Neuronal stem cell (in vitro differentiated cells): ENCODE results near the gene RNF38.
"Not testable (repeated sequence)": the region's sequence is repeated elsewhere in the genome, so short reads cannot be mapped to it uniquely, and the experiment has no call there.

ENCODE experiments used
- DNase-seq: peaks from one replicate; pipeline ENCODE4 v3.0.0-alpha.2; 2013; ENCODE audit warnings: low spot score
- H2AFZ ChIP-seq: one replicate; pipeline ENCODE4 v1.6.1; 2013; ENCODE audit warnings: mild to moderate bottlenecking, low read length, inconsistent platforms
- H2AK5ac ChIP-seq: 2 replicates; pipeline ENCODE4 v1.6.1; 2013; ENCODE audit warnings: low read depth, mild to moderate bottlenecking, inconsistent platforms, low read length, moderate library complexity, mixed read lengths
- H2BK120ac ChIP-seq: 2 replicates; pipeline ENCODE4 v1.6.1; 2013; ENCODE audit warnings: low read depth, mild to moderate bottlenecking, inconsistent platforms, low read length, moderate library complexity, mixed read lengths
- H2BK12ac ChIP-seq: one replicate; pipeline ENCODE4 v1.6.1; 2013; ENCODE audit warnings: low read length, inconsistent platforms
- H2BK15ac ChIP-seq: 2 replicates; pipeline ENCODE4 v1.6.1; 2013; ENCODE audit warnings: mild to moderate bottlenecking, low read length, inconsistent platforms, mixed read lengths
- H2BK5ac ChIP-seq: one replicate; pipeline ENCODE4 v1.6.1; 2013; ENCODE audit warnings: inconsistent platforms, mild to moderate bottlenecking, low read length, moderate library complexity
- H3K14ac ChIP-seq: one replicate; pipeline ENCODE4 v1.6.1; 2013; ENCODE audit warnings: low read length, inconsistent platforms
- H3K18ac ChIP-seq: 2 replicates; pipeline ENCODE4 v1.6.1; 2013; ENCODE audit warnings: low read length, inconsistent platforms
- H3K23ac ChIP-seq: 2 replicates; pipeline ENCODE4 v1.6.1; 2013; ENCODE audit warnings: low read depth, mild to moderate bottlenecking, mixed read lengths, low read length, inconsistent platforms; ENCODE audit not compliant: poor library complexity
- H3K27ac ChIP-seq: replicated peaks from 3 replicates; pipeline ENCODE4 v1.5.1; 2013; ENCODE audit warnings: low read length, inconsistent platforms
- H3K27me3 ChIP-seq, 3 experiments: 2 replicates each; pipeline ENCODE4 v1.6.1; 2013; ENCODE audit warnings: low read length in 3 of 3, mild to moderate bottlenecking in 2 of 3, inconsistent platforms in 1 of 3, low read depth in 1 of 3, mixed read lengths in 1 of 3, moderate library complexity in 1 of 3; ENCODE audit not compliant: control insufficient read depth in 3 of 3, insufficient read depth in 3 of 3
- H3K36me3 ChIP-seq, 2 donors: replicated peaks in 1 of 2; 2 replicates each; pipeline ENCODE4 v1.6.1; 2013; ENCODE audit warnings: low read length in 2 of 2; ENCODE audit not compliant: control insufficient read depth in 2 of 2, insufficient read depth in 2 of 2
- H3K4ac ChIP-seq: 2 replicates; pipeline ENCODE4 v1.6.1; 2013; ENCODE audit warnings: inconsistent platforms, mild to moderate bottlenecking, low read length, moderate library complexity
- H3K4me1 ChIP-seq, 2 donors: 1 replicate in 1 of 2; 2 replicates in 1 of 2; pipeline ENCODE4 v1.6.1; 2013; ENCODE audit warnings: low read length in 2 of 2, low read depth in 1 of 2; ENCODE audit not compliant: control insufficient read depth in 2 of 2, insufficient read depth in 1 of 2
- H3K4me2 ChIP-seq: one replicate; pipeline ENCODE4 v1.6.1; 2013; ENCODE audit warnings: mild to moderate bottlenecking, low read length, inconsistent platforms; ENCODE audit not compliant: insufficient read depth, poor library complexity, severe bottlenecking
- H3K4me3 ChIP-seq, 2 donors: 2 replicates each; pipeline ENCODE4 v1.5.1; 2013; ENCODE audit warnings: low read length in 2 of 2, mild to moderate bottlenecking in 2 of 2, inconsistent platforms in 1 of 2, moderate library complexity in 1 of 2
- H3K79me1 ChIP-seq: one replicate; pipeline ENCODE4 v1.6.1; 2013; ENCODE audit warnings: low read depth, mild to moderate bottlenecking, inconsistent platforms, low read length, moderate library complexity
- H3K9ac ChIP-seq: one replicate; pipeline ENCODE4 v1.6.1; 2013; ENCODE audit warnings: mild to moderate bottlenecking, low read depth, low read length, inconsistent platforms; ENCODE audit not compliant: poor library complexity
- H3K9me3 ChIP-seq, 2 donors: replicated peaks in 1 of 2; 2 replicates each; pipeline versions ENCODE3 to v1.6.1; 2013; ENCODE audit warnings: low read length in 2 of 2, mild to moderate bottlenecking in 2 of 2, inconsistent platforms in 1 of 2, low read depth in 1 of 2, mixed read lengths in 1 of 2, moderate library complexity in 1 of 2; ENCODE audit not compliant: control insufficient read depth in 2 of 2, insufficient read depth in 1 of 2
- H4K8ac ChIP-seq: one replicate; pipeline ENCODE4 v1.6.1; 2013; ENCODE audit warnings: low read depth, mild to moderate bottlenecking, inconsistent platforms, low read length, moderate library complexity
- H4K91ac ChIP-seq: one replicate; pipeline ENCODE4 v1.6.1; 2013; ENCODE audit warnings: low read length, low read depth, mild to moderate bottlenecking, inconsistent platforms; ENCODE audit not compliant: poor library complexity
- WGBS, 2 donors: extraction: QIAGEN DNeasy Blood & Tissue Kit; methylation state at CpG; one replicate each; pipeline ENCODE4 v1.1.7; 2013; ENCODE audit warnings: missing lambda C conversion rate in 2 of 2, mixed read lengths in 1 of 2; ENCODE audit not compliant: insufficient read length in 2 of 2, insufficient replicate concordance in 1 of 2; ENCODE audit errors: extremely low coverage in 2 of 2; 5-methylcytosine and 5-hydroxymethylcytosine counted together

The RNF38 gene

GRCh38 chr9:36301227-36301626 is 98.8 kb downstream of the RNF38 start:
- Histone ChIP-seq H3K36me3 (no peaks in the 10 kb centered on the region), H3K4me3 (no peak overlapping the region), H3K14ac (no peak overlapping the region), H3K27ac (no peak overlapping the region), H4K91ac (no peak overlapping the region), H3K23ac (no peak overlapping the region), H4K8ac (no peak overlapping the region), H3K9me3 (no peaks in the 10 kb centered on the region), H3K79me1 (no peaks in the 10 kb centered on the region), H3K4me1 (no peaks in the 10 kb centered on the region), H2BK12ac (no peak overlapping the region), H3K18ac (no peak overlapping the region), H3K9ac (no peak overlapping the region), H3K27me3 (no peaks in the 10 kb centered on the region), H2BK15ac (no peak overlapping the region), H2AK5ac (no peak overlapping the region), H2AFZ (no peak overlapping the region), H2BK120ac (no peak overlapping the region), H2BK5ac (no peak overlapping the region), H3K4ac (no peak overlapping the region), H3K4me2 (no peak overlapping the region)
- no CpG with 5 or more reads among the region's 5 CpGs for WGBS, 2 donors
- DNase-seq = no peak

DNA sequence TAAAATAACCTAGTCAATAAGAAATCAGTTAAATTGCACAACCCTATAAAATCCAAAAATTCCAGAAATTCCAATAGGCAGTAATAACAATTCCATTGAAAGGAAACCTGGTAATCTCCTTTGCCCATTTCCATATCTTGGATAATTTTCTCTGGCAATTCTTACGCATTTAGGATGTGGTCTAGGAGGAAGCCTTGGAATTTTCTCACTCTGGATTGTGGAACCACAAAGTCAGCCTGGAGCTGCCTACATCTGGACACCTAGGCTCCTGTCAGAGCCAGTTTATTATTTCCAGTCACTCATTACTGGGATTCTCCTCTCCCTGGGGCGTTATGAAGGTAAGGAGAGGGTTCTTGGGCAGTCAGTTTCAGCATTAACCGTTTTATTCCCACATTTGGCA is 101.5 kb downstream of the RNF38 start:
- no peak overlapping the region for H2AK5ac ChIP-seq
- no peak overlapping the region for H2BK15ac ChIP-seq
- H3K36me3 ChIP-seq = no peaks in the 10 kb centered on the region
- H3K9me3 ChIP-seq = no peaks in the 10 kb centered on the region
- no peak overlapping the region for H3K4me3 ChIP-seq
- H3K23ac ChIP-seq = no peak overlapping the region
- H3K4me1 ChIP-seq = no peaks in the 10 kb centered on the region
- H4K91ac ChIP-seq = no peak overlapping the region
- H2BK5ac ChIP-seq = no peak overlapping the region
- H3K27me3 ChIP-seq = no peaks in the 10 kb centered on the region
- no peak overlapping the region for H2BK120ac ChIP-seq
- no peak overlapping the region for H3K4me2 ChIP-seq
- no peak for DNase-seq
- H2AFZ ChIP-seq = no peak overlapping the region
- H3K9ac ChIP-seq = no peak overlapping the region
- H3K79me1 ChIP-seq = no peaks in the 10 kb centered on the region
- H3K14ac ChIP-seq = no peak overlapping the region
- H3K4ac ChIP-seq = no peak overlapping the region
- no peak overlapping the region for H2BK12ac ChIP-seq
- H3K27ac ChIP-seq = no peak overlapping the region
- no peak overlapping the region for H3K18ac ChIP-seq
- WGBS, 2 donors = no CpG with 5 or more reads among the region's 3 CpGs
- H4K8ac ChIP-seq = no peak overlapping the region

DNA sequence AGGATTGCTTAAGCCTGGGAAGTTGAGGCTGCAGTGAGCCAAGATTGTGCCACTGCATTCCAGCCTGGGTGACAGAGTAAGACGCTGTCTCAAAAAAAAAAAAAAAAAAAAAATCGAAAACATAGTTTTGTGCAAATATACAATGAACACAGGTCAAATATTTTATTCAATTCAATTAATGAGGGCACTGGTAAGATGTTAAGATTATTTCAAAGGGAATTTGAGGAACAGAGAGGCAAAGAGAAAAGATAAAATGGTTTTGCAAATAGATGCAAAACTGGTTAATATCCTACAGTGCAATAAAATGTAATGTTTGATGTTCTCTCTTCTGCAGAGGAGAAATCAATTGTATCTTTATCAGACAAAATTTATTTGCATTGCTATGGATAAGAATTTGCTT is 102.3 kb downstream of the RNF38 start:
- no peaks in the 10 kb centered on the region for H3K36me3 ChIP-seq
- WGBS, 2 donors = no CpG with 5 or more reads among the region's 2 CpGs
- no peak overlapping the region for H3K14ac ChIP-seq
- H3K4ac ChIP-seq = no peak overlapping the region
- H3K18ac ChIP-seq = no peak overlapping the region
- no peak overlapping the region for H3K23ac ChIP-seq
- H2BK15ac ChIP-seq = no peak overlapping the region
- no peaks in the 10 kb centered on the region for H3K79me1 ChIP-seq
- DNase-seq = no peak
- no peak overlapping the region for H2AFZ ChIP-seq
- H4K8ac ChIP-seq = no peak overlapping the region
- peaks cover 0 to 1% of the 10 kb centered on the region in 2 donors for H3K4me1 ChIP-seq
- no peaks in the 10 kb centered on the region for H3K27me3 ChIP-seq
- no peak overlapping the region for H2BK12ac ChIP-seq
- H2AK5ac ChIP-seq = no peak overlapping the region
- no peaks in the 10 kb centered on the region for H3K9me3 ChIP-seq
- H3K27ac ChIP-seq = no peak overlapping the region
- no peak overlapping the region for H2BK5ac ChIP-seq
- no peak overlapping the region for H4K91ac ChIP-seq
- no peak overlapping the region for H3K4me2 ChIP-seq
- H3K4me3 ChIP-seq = no peak overlapping the region
- H3K9ac ChIP-seq = no peak overlapping the region
- H2BK120ac ChIP-seq = no peak overlapping the region

GRCh38 chr9:36294996-36295395 is 105.1 kb downstream of the RNF38 start:
- H3K27ac ChIP-seq, H2BK12ac ChIP-seq, H3K4ac ChIP-seq, H2BK15ac ChIP-seq, H3K18ac ChIP-seq, H3K9ac ChIP-seq, H2BK5ac ChIP-seq, H3K79me1 ChIP-seq, H3K9me3 ChIP-seq, H3K27me3 ChIP-seq, H3K23ac ChIP-seq, H4K91ac ChIP-seq, H4K8ac ChIP-seq, H2BK120ac ChIP-seq, H3K4me1 ChIP-seq, DNase-seq, H2AK5ac ChIP-seq, H3K14ac ChIP-seq, H3K4me3 ChIP-seq, H2AFZ ChIP-seq, H3K4me2 ChIP-seq, H3K36me3 ChIP-seq: not testable (repeated sequence)
- WGBS, 2 donors = no CpG with 5 or more reads among the region's 3 CpGs
